ENCODE results near the gene SHC2.

The SHC2 gene

GRCh38 chr19:376111-376470 is 84.7 kb downstream of the SHC2 start:
- DNase-seq (ENCODE audit: insufficient read length, low spot score) (no peak), FAIRE-seq (no peak)
- no peak for TF ChIP-seq POLR2A (IDR thresholded peaks at IDR 0.05; ENCODE audit: low read depth, low read length)

GRCh38 chr19:375395-376110 is 85.3 kb downstream of the SHC2 start:
- no peak for DNase-seq (ENCODE audit: insufficient read length, low spot score)
- no peak for FAIRE-seq
- TF ChIP-seq POLR2A (IDR thresholded peaks at IDR 0.05; ENCODE audit: low read depth, low read length) = no peak

- no peak for FAIRE-seq
- DNase-seq (ENCODE audit: insufficient read length, low spot score) = no peak
- no peak for TF ChIP-seq POLR2A (IDR thresholded peaks at IDR 0.05; ENCODE audit: low read depth, low read length)
Measured at GRCh38 chr19:374886-375235, 86.0 kb downstream of the SHC2 start.

GRCh38 chr19:374183-374885 is 86.5 kb downstream of the SHC2 start:
- no peak for FAIRE-seq
- DNase-seq (ENCODE audit: insufficient read length, low spot score) = no peak
- no peak for TF ChIP-seq POLR2A (IDR thresholded peaks at IDR 0.05; ENCODE audit: low read depth, low read length)

DNA sequence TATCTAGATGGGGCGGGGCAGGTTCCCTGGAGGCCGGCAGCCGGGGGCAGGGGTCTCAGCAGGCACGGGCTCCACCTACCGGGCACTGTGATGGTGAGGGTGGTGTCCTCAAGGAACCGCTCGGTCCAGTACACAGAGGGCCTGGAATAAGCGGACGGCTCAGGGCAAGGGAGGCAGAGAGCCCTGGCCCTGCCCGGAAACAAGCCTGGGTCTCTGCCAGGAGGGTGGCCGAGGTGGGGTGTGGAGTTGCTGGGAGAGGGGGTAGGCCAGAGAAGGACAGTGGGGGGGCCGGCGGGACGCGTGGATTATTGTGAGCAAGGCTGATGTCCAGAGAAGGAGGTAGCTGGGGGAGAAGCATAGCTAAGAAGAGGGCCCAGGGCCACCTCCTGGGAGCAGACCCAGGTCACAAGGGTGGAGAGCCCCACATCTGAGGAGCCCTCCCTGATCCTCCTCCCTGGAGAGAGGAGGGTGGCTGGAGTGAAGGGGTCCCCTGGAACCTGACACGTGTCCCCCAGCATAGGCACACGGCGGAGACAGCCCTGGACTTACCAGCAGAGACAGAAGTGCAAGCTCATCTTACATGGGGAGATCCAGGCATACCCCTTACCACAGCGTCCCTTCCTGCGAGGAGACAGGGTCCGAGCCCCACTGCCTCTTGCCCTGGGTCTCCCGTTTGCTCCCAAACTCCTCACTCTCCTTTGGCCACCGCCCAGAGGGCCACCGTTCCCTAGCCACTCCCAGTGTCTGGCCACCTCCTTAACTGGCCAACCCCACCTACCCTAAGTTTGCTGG is 87.2 kb downstream of the SHC2 start:
- DNase-seq (ENCODE audit: insufficient read length, low spot score) = no peak
- TF ChIP-seq POLR2A (IDR thresholded peaks at IDR 0.05; ENCODE audit: low read depth, low read length) = no peak
- no peak for FAIRE-seq

GRCh38 chr19:372306-372890 is 88.4 kb downstream of the SHC2 start:
- DNase-seq (ENCODE audit: insufficient read length, low spot score) (no peak), FAIRE-seq (no peak)
- no peak for TF ChIP-seq POLR2A (IDR thresholded peaks at IDR 0.05; ENCODE audit: low read depth, low read length)

DNA sequence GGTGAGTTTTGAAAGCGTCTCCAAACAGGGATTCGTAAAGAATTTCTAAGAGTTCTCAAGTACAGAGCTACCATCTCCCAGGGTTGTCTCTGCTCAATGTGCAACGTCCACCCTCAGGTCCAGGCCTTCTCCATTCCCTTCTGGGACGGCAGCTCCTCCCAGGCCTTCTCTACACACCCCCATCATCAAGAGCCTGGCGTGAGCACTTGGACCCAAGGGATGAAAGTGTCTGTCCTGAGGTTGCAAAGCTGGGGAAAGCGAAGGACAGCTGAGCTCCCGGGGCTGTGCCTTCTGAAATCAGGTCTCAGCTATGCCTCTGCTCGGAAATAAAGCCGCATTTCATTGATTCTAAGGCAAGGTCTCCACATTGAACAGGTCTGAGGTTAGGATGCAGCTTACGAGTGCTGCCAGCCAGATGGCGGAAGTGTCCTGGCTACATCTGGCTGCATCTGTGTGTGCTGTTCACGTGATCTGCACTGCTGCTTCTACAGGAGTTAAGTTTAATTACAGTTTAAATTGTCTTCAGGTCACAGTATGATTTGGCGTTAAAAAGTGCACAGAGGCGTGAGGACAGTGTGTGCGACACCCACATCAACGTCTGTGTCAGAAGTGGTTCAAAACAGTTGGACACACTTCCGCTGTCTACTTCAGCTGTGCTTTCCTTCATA is 89.2 kb downstream of the SHC2 start:
- no peak for DNase-seq (ENCODE audit: insufficient read length, low spot score)
- no peak for TF ChIP-seq POLR2A (IDR thresholded peaks at IDR 0.05; ENCODE audit: low read depth, low read length)
- no peak for FAIRE-seq

- DNase-seq (ENCODE audit: insufficient read length, low spot score) (no peak), FAIRE-seq (no peak)
Measured at GRCh38 chr19:370641-371330, 90.0 kb downstream of the SHC2 start.

DNA sequence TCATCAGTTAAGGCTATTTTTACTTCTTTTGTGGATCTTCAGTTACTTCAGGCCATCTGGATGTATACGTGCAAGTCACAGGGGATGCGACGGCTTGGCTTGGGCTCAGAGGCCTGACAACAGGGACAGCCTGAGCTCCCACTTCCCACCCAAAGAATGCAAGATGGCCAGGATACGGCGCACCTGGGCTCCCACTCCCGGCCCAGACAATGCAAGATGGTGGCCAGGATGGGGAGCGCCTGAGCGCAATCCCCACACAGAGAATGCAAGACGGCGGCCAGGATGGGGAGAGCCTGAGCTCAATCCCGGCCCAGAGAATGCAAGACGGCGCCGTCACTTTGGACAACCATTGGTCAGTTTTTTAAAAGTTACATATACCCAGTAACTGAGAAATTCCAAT is 91.0 kb downstream of the SHC2 start:
- no peak for TF ChIP-seq POLR2A (IDR thresholded peaks at IDR 0.05; ENCODE audit: low read depth, low read length)
- DNase-seq (ENCODE audit: insufficient read length, low spot score) (no peak), FAIRE-seq (no peak)

More at GRCh38 chr19:370641-371330, 90.0 kb downstream of the SHC2 start:
- TF ChIP-seq POLR2A (IDR thresholded peaks at IDR 0.05; ENCODE audit: low read depth, low read length) = no peak

DNA sequence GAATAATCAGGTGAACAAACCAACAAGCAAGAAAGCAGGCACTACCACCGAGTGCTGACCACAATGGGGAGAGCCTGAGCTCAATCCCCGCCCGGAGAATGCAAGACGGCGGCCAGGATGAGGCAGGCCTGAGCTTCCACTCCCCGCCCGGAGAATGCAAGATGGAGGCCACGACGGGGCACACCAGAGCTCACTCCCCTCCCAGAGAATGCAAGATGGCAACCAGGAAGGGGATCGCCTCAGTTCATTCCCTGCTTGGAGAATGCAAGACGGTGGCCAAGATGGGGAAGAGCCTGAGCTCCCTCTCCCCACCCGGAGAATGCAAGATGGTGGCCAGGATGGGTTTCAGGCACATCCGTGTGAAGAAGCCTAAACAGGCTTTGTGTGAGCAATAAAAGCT is 91.6 kb downstream of the SHC2 start:
- DNase-seq (ENCODE audit: insufficient read length, low spot score) (no peak), FAIRE-seq (no peak)
- no peak for TF ChIP-seq POLR2A (IDR thresholded peaks at IDR 0.05; ENCODE audit: low read depth, low read length)

DNA sequence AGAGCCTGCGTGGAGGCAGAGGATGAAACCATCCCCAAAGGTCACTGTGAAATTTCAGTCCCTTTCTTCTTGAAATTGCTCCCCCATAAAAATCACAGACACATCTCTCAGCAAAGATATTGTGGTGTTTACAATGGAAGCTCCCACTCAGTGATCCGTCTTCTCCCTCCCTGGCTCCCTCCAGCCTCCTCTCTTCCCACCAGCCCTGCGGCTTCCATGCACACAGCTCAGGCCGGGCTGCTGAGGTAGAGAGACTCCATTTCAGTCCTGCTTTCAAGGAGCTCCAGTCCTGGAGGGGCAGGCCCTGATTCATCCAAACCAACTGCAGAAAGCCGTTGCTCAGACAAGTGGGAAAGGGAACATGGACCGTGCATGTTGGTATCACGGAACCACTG is 92.2 kb downstream of the SHC2 start:
- FAIRE-seq = no peak
- DNase-seq (ENCODE audit: insufficient read length, low spot score) = no peak
- TF ChIP-seq POLR2A (IDR thresholded peaks at IDR 0.05; ENCODE audit: low read depth, low read length) = no peak

DNA sequence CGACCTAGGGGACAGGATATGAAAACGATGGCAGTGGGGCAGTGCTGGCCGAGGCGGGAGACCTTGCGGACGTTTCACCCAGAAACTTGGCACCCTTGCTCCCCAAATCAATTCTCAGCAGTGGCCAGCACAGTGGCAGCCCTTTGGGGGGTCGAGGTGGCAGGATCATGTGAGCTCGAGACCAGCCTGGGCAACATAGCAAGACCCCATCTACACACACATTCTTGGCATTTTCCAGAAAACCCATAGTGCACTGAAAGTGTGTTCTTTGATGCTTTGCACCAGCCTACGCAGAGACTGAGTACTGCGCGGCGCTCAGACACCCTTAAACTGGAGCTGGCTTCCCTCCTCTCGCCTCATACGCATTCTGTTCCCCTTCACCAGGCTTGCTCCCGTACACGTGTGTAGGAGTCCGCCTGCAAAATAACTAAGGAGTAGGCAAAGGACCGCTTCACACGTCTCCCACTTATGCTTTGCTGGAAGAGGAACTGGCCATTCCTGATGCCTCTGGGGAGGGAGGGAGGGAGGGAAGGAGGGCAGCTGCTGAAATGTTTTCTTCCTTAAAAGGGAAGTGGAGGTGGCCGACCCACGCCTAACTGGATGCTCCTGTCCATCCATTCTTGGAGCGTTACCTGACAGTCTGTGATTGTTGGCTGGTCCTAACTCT is 92.7 kb downstream of the SHC2 start:
- no peak for DNase-seq (ENCODE audit: insufficient read length, low spot score)
- no peak for FAIRE-seq
- TF ChIP-seq POLR2A (IDR thresholded peaks at IDR 0.05; ENCODE audit: low read depth, low read length) = no peak

- FAIRE-seq (no peak), DNase-seq (ENCODE audit: insufficient read length, low spot score) (no peak)
- no peak for TF ChIP-seq POLR2A (IDR thresholded peaks at IDR 0.05; ENCODE audit: low read depth, low read length)
Measured at GRCh38 chr19:367561-367960, 93.3 kb downstream of the SHC2 start.
